GM23338 (cell line): ENCODE measurements around the gene PLP2.
A peak's percentile ranks its signal among the peaks of the same experiment; 100 is the strongest.

Experiments used
- CREB1 ChIP-seq: fragments of 250-450 bp; sonication (Bioruptor Pico); IDR thresholded peaks from 2 replicates; pipeline ENCODE4 v1.5.0; 2020; ENCODE audit warnings: low read depth, mild to moderate bottlenecking, moderate library complexity
- CTCF ChIP-seq, 2 experiments: fragments of 200-600 bp in 1 of 2; sonication (generic) in 1 of 2; conservative IDR thresholded peaks; 2 replicates each; pipeline versions ENCODE4 v1.5.1 to v1.6.1; 2016 to 2017; ENCODE audit warnings: antibody characterized with exemption in 2 of 2, low read depth in 2 of 2, mild to moderate bottlenecking in 2 of 2, moderate library complexity in 1 of 2
- EZH2 ChIP-seq: fragments of 200-600 bp; sonication (generic); IDR thresholded peaks from one replicate; pipeline ENCODE4 v1.8.0; 2017; ENCODE audit warnings: antibody characterized with exemption, mild to moderate bottlenecking, low read depth; ENCODE audit not compliant: unreplicated experiment
- EZH2phosphoT487 ChIP-seq: fragments of 200-600 bp; sonication (generic); IDR thresholded peaks from one replicate; pipeline ENCODE4 v1.8.1; 2018; ENCODE audit warnings: antibody characterized with exemption; ENCODE audit not compliant: unreplicated experiment
- JUNB ChIP-seq: IDR thresholded peaks from one replicate; pipeline ENCODE4 v1.6.1; 2016; ENCODE audit warnings: antibody characterized with exemption; ENCODE audit not compliant: unreplicated experiment
- NANOG ChIP-seq: IDR thresholded peaks from 2 replicates; pipeline ENCODE4 v1.6.1; 2016; ENCODE audit warnings: antibody characterized with exemption, borderline replicate concordance
- POLR2AphosphoS5 ChIP-seq: IDR thresholded peaks from 2 replicates; pipeline ENCODE4 v1.6.1; 2016; ENCODE audit warnings: antibody characterized with exemption, low read depth
- ZNF331 ChIP-seq: fragments of 250-450 bp; sonication (Bioruptor Pico); IDR thresholded peaks from 2 replicates; pipeline ENCODE4 v1.5.0; 2020; ENCODE audit warnings: low read depth, mild to moderate bottlenecking, moderate library complexity
- TF ChIP-seq, protein P1 (sequence below): IDR thresholded peaks from one replicate; pipeline ENCODE4 v1.6.1; 2018; ENCODE audit warnings: antibody characterized with exemption; ENCODE audit not compliant: unreplicated experiment
- TF ChIP-seq, protein P2 (sequence below): IDR thresholded peaks from 2 replicates; pipeline ENCODE4 v1.6.1; 2016; ENCODE audit warnings: antibody characterized with exemption

GRCh38 chrX:49204709-49205108, 33.0 kb downstream of the PLP2 start:
- TF ChIP-seq CTCF (conservative IDR thresholded peaks at IDR 0.05; ENCODE audit: low read depth in 2 of 2) (peak; percentile 16 to 29; a peak in 3 of 4 replicates), EZH2 (no peak), EZH2phosphoT487 (no peak), POLR2AphosphoS5 (no peak), NANOG (no peak), ZNF331 (CRISPR knock-in tag) (no peak), JUNB (no peak), CREB1 (CRISPR knock-in tag) (no peak)
- TF ChIP-seq, protein P1, sequence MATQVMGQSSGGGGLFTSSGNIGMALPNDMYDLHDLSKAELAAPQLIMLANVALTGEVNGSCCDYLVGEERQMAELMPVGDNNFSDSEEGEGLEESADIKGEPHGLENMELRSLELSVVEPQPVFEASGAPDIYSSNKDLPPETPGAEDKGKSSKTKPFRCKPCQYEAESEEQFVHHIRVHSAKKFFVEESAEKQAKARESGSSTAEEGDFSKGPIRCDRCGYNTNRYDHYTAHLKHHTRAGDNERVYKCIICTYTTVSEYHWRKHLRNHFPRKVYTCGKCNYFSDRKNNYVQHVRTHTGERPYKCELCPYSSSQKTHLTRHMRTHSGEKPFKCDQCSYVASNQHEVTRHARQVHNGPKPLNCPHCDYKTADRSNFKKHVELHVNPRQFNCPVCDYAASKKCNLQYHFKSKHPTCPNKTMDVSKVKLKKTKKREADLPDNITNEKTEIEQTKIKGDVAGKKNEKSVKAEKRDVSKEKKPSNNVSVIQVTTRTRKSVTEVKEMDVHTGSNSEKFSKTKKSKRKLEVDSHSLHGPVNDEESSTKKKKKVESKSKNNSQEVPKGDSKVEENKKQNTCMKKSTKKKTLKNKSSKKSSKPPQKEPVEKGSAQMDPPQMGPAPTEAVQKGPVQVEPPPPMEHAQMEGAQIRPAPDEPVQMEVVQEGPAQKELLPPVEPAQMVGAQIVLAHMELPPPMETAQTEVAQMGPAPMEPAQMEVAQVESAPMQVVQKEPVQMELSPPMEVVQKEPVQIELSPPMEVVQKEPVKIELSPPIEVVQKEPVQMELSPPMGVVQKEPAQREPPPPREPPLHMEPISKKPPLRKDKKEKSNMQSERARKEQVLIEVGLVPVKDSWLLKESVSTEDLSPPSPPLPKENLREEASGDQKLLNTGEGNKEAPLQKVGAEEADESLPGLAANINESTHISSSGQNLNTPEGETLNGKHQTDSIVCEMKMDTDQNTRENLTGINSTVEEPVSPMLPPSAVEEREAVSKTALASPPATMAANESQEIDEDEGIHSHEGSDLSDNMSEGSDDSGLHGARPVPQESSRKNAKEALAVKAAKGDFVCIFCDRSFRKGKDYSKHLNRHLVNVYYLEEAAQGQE = no peak
- TF ChIP-seq, protein P2, sequence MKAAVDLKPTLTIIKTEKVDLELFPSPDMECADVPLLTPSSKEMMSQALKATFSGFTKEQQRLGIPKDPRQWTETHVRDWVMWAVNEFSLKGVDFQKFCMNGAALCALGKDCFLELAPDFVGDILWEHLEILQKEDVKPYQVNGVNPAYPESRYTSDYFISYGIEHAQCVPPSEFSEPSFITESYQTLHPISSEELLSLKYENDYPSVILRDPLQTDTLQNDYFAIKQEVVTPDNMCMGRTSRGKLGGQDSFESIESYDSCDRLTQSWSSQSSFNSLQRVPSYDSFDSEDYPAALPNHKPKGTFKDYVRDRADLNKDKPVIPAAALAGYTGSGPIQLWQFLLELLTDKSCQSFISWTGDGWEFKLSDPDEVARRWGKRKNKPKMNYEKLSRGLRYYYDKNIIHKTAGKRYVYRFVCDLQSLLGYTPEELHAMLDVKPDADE = no peak
